PC-9 (cell line): ENCODE results near the gene ZMYND11.

ENCODE experiments used
- EZH2 ChIP-seq: fragments of 200-600 bp; sonication (generic); IDR thresholded peaks from 2 replicates; pipeline ENCODE4 v1.8.0; 2017; ENCODE audit warnings: antibody characterized with exemption, low read depth
- TF ChIP-seq, protein P1 (sequence below): fragments of 200-600 bp; sonication (generic); conservative IDR thresholded peaks from 2 replicates; pipeline ENCODE4 v1.6.1; 2017; ENCODE audit warnings: mixed run types, antibody characterized with exemption, mild to moderate bottlenecking, moderate library complexity

DNA sequence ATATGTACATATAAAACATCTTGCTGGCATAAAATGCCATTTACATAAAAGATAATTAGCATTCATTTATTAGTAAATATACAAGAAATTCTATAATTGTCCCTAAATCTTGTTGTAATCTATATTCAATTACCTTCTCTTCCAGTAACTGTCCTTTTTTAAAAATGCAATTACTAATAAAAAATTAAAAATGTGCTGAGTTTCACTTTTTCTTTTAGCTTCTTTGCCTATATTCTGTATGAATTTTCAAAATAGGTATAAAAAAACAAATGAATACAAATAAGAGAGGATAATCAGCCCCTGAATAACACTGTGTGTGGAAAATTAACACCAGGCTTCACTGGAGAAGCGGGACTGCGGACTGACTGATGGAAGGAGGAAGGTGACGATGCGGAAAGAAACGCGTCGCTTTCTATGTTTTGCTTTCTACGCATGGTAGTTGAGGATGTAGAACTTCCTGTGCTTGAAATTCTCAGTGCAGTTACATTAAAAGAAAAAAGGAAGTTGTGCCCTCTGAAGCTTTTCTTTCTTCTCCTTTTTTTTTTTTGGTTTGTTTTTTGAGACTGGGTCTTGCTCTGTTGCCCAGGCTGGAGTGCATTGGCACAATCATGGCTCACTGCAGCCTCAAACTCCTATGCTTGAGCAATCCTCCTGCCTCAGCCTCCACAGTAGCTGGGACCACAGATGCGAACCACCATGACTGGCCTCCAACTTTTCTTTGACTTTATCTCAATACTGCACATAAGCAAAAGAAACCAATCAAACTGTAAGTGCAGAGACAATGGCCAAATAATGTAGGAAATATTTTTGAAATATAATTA lies 7.4 kb upstream of the ZMYND11 start:
- TF ChIP-seq, protein P1, sequence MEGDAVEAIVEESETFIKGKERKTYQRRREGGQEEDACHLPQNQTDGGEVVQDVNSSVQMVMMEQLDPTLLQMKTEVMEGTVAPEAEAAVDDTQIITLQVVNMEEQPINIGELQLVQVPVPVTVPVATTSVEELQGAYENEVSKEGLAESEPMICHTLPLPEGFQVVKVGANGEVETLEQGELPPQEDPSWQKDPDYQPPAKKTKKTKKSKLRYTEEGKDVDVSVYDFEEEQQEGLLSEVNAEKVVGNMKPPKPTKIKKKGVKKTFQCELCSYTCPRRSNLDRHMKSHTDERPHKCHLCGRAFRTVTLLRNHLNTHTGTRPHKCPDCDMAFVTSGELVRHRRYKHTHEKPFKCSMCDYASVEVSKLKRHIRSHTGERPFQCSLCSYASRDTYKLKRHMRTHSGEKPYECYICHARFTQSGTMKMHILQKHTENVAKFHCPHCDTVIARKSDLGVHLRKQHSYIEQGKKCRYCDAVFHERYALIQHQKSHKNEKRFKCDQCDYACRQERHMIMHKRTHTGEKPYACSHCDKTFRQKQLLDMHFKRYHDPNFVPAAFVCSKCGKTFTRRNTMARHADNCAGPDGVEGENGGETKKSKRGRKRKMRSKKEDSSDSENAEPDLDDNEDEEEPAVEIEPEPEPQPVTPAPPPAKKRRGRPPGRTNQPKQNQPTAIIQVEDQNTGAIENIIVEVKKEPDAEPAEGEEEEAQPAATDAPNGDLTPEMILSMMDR = no peak
- TF ChIP-seq EZH2 = no peak
